Lung (tissue), 12 donors: ENCODE data around the gene RELA. TPM values are rescaled to one million over a fixed set of nuclear protein-coding genes. Genes with fewer than 3 reads are reported as not detected.

ENCODE experiments used
- ATAC-seq: fragments of 200-7000 bp; cut with Tn5 transposase; one replicate; pipeline ENCODE4 v1.9.1; 2020; ENCODE audit warnings: moderate number of reproducible peaks; ENCODE audit not compliant: insufficient read depth, low FRiP score
- DNase-seq, 3 donors: peaks; one replicate each; pipeline ENCODE4 v3.0.0-alpha.2; 2013 to 2017
- H3K27ac ChIP-seq, 2 donors: one replicate each; pipeline ENCODE4 v1.5.1; 2013; ENCODE audit warnings: mild to moderate bottlenecking in 2 of 2, moderate library complexity in 2 of 2, control low read depth in 1 of 2, inconsistent platforms in 1 of 2, low read depth in 1 of 2, low read length in 1 of 2
- H3K27me3 ChIP-seq, 3 donors: one replicate each; pipeline ENCODE4 v1.5.1; 2013; ENCODE audit warnings: low read length in 2 of 3; ENCODE audit not compliant: control insufficient read depth in 3 of 3, insufficient read depth in 3 of 3
- H3K36me3 ChIP-seq, 4 donors: one replicate each; pipeline ENCODE4 v1.5.1; 2013; ENCODE audit warnings: low read length in 4 of 4, mild to moderate bottlenecking in 1 of 4, moderate library complexity in 1 of 4; ENCODE audit not compliant: control insufficient read depth in 4 of 4, insufficient read depth in 4 of 4
- H3K4me1 ChIP-seq, 5 donors: one replicate each; pipeline ENCODE4 v1.5.1; 2013; ENCODE audit warnings: low read length in 5 of 5, mild to moderate bottlenecking in 2 of 5, moderate library complexity in 1 of 5; ENCODE audit not compliant: control insufficient read depth in 5 of 5, insufficient read depth in 5 of 5
- H3K4me3 ChIP-seq: one replicate; pipeline ENCODE4 v1.5.1; 2013; ENCODE audit warnings: mild to moderate bottlenecking, control low read depth, moderate library complexity
- H3K9ac ChIP-seq, 2 donors: one replicate each; pipeline ENCODE4 v1.5.1; 2013; ENCODE audit warnings: low read length in 2 of 2, control low read depth in 1 of 2; ENCODE audit not compliant: insufficient read depth in 1 of 2
- H3K9me3 ChIP-seq, 4 donors: one replicate each; pipeline ENCODE4 v1.5.1; 2013; ENCODE audit warnings: low read length in 3 of 4, mild to moderate bottlenecking in 1 of 4, moderate library complexity in 1 of 4; ENCODE audit not compliant: control insufficient read depth in 4 of 4, insufficient read depth in 3 of 4
- CTCF ChIP-seq: IDR thresholded peaks from 2 replicates; pipeline ENCODE4 v1.5.1; 2012; ENCODE audit warnings: mild to moderate bottlenecking; ENCODE audit errors: control extremely low read depth, extremely low read depth
- WGBS, 2 donors: extraction: QIAGEN DNeasy Blood & Tissue Kit; methylation state at CpG; one replicate each; pipeline ENCODE4 v1.1.7; 2013; 5-methylcytosine and 5-hydroxymethylcytosine counted together
- polyA plus RNA-seq, 2 donors: library from polyadenylated mRNA; stranded (reverse); fragments of 200-250 nt; gene quantifications; one replicate each; pipeline ENCODE4 v1.2.1, GENCODE V29; 2013
- total RNA-seq, 2 donors: library from RNA; depleted of rRNA in 1 of 2; stranded (reverse); fragments of >200 nt in 1 of 2; gene quantifications; one replicate each; pipeline ENCODE4 v1.2.1, GENCODE V29; 2014 to 2021
- donor health status: control.
- donor health status: control.
- donor health status: Bipolar disorder and iron deficiency.
- donor health status: healthy.
- donor health status: DM: yes; HTN: yes; CAD: no.

The RELA gene
- total and polyA plus RNA-seq, 4 donors, result 34.8 to 72.6 (median 58.0) TPM

- TF ChIP-seq CTCF, result no peak
- H3K4me1 ChIP-seq, result no peaks in the 10 kb centered on the region
- no peaks in the 10 kb centered on the region for H3K27me3 ChIP-seq
- 92 to 95% methylated on average over 25 of the region's 25 CpGs for WGBS, 2 donors
- H3K36me3 ChIP-seq, result peaks cover 6 to 83% (median 34%) of the 10 kb centered on the region in 4 donors
- no peak for ATAC-seq
- no peak overlapping the region for H3K4me3 ChIP-seq
- H3K9me3 ChIP-seq, result no peaks in the 10 kb centered on the region
- DNase-seq, result no peak
- no peak overlapping the region for H3K27ac ChIP-seq
- no peak overlapping the region for H3K9ac ChIP-seq
Measured at GRCh38 chr11:65623852-65624616, 38.7 kb downstream of the RELA start.

- DNase-seq (no peak), ATAC-seq (no peak)
- Histone ChIP-seq H3K36me3 (peaks cover 6 to 83% (median 35%) of the 10 kb centered on the region in 4 donors), H3K4me1 (no peaks in the 10 kb centered on the region), H3K9ac (no peak overlapping the region), H3K27ac (no peak overlapping the region), H3K4me3 (no peak overlapping the region), H3K27me3 (no peaks in the 10 kb centered on the region), H3K9me3 (no peaks in the 10 kb centered on the region)
- no peak for TF ChIP-seq CTCF
- 93 to 95% methylated on average over 14 of the region's 14 CpGs for WGBS, 2 donors
Measured at GRCh38 chr11:65623177-65623576, 39.5 kb downstream of the RELA start.

DNA sequence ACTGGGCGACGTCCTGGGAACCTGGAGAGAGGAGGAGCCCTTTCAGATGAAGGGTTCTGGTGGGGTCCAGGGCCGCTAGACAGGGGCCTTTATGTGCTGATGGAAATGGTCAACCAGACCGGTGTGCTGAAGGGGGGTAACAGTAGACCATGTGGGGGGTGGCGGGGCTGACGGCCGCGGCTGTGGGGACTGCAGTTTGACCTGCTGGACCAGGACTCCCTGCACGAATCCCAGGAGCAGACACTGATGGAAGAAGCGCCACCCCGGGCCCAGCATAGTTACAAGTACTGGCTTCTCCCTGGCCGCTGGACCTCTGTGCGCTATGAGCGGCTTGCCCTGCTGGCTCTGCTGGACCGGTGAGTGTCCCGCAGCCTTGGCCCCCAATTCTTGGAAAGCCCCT, 40.7 kb downstream of the RELA start:
- no peak for TF ChIP-seq CTCF
- Histone ChIP-seq H3K27me3 (no peaks in the 10 kb centered on the region), H3K36me3 (peaks cover 5 to 81% (median 29%) of the 10 kb centered on the region in 4 donors), H3K9me3 (no peaks in the 10 kb centered on the region), H3K4me1 (peaks cover 0 to 1% (median under 1%) of the 10 kb centered on the region in 5 donors), H3K27ac (no peak overlapping the region), H3K4me3 (no peak overlapping the region), H3K9ac (no peak overlapping the region)
- WGBS, 2 donors, result 95 to 96% methylated on average over 16 of the region's 16 CpGs
- ATAC-seq (no peak), DNase-seq (no peak)
